Heart left ventricle (tissue), 16 donors: Measurements from ENCODE around the gene TAS2R1. TPM values are rescaled to one million over a fixed set of nuclear protein-coding genes. Genes with fewer than 3 reads are reported as not detected.

Experiments
- ATAC-seq, 4 donors: fragments of 200-7000 bp; cut with Tn5 transposase; one replicate each; pipeline ENCODE4 v1.9.1; 2020 to 2022; ENCODE audit warnings: moderate library complexity in 4 of 4, mild to moderate bottlenecking in 3 of 4, moderate number of reproducible peaks in 1 of 4
- DNase-seq, 5 donors: peaks; one replicate each; pipeline ENCODE4 v3.0.0-alpha.2; 2020
- H3K27ac ChIP-seq, 12 donors: fragments of 200-600 bp; sonication (generic) in 4 of 12; one replicate each; pipeline versions ENCODE4 v1.5.0 to v1.8.0; 2016 to 2022; ENCODE audit warnings: mild to moderate bottlenecking in 2 of 12
- H3K27me3 ChIP-seq, 9 donors: fragments of 200-600 bp; sonication (generic) in 2 of 9; one replicate each; pipeline versions ENCODE4 v1.5.1 to v1.8.0; 2016 to 2022; ENCODE audit warnings: mild to moderate bottlenecking in 3 of 9
- H3K36me3 ChIP-seq, 9 donors: fragments of 200-600 bp; sonication (generic) in 2 of 9; one replicate each; pipeline versions ENCODE4 v1.5.0 to v1.8.0; 2018 to 2022; ENCODE audit warnings: mild to moderate bottlenecking in 2 of 9
- H3K4me1 ChIP-seq, 12 donors: fragments of 200-600 bp; sonication (generic) in 4 of 12; one replicate each; pipeline versions ENCODE4 v1.5.0 to v1.8.0; 2016 to 2022; ENCODE audit warnings: mild to moderate bottlenecking in 3 of 12
- H3K4me3 ChIP-seq, 12 donors: fragments of 200-600 bp; sonication (generic) in 4 of 12; one replicate each; pipeline versions ENCODE4 v1.5.0 to v1.8.0; 2017 to 2022; ENCODE audit warnings: mild to moderate bottlenecking in 9 of 12, moderate library complexity in 4 of 12
- H3K9me3 ChIP-seq, 12 donors: fragments of 200-600 bp; sonication (generic) in 4 of 12; one replicate each; pipeline versions ENCODE4 v1.5.0 to v1.8.0; 2016 to 2022; ENCODE audit warnings: mild to moderate bottlenecking in 1 of 12
- CTCF ChIP-seq, 12 donors: fragments of 200-600 bp; sonication (generic) in 4 of 12; IDR thresholded peaks; one replicate each; pipeline versions ENCODE4 v1.5.0 to v1.8.0; 2018 to 2022; ENCODE audit warnings: antibody characterized with exemption in 12 of 12, mild to moderate bottlenecking in 5 of 12
- POLR2A ChIP-seq, 2 donors: fragments of 450-650 bp; IDR thresholded peaks; one replicate each; pipeline ENCODE4 v1.6.1; 2017; ENCODE audit warnings: antibody characterized with exemption in 2 of 2, mild to moderate bottlenecking in 2 of 2, moderate library complexity in 2 of 2
- WGBS, 4 donors: extraction: QIAGEN DNeasy Blood & Tissue Kit in 2 of 4; methylation state at CpG; one replicate each; pipeline versions ENCODE4 v1.1.5 to v1.1.7; 2013 to 2018; 5-methylcytosine and 5-hydroxymethylcytosine counted together
- intact Hi-C, 10 donors: fragments of 100-400 bp; cut with DNase I; formaldehyde crosslinking; loops; one replicate each; pipeline versions ENCODE4 v1.11.1 to v1.14.2; 2022
- polyA plus RNA-seq, 2 donors: library from polyadenylated mRNA; stranded (reverse); fragments of 200-250 nt; gene quantifications; one replicate each; pipeline ENCODE4 v1.2.3, GENCODE V29; 2013
- total RNA-seq, 9 donors: library from RNA; depleted of rRNA in 2 of 9; stranded (reverse); fragments of >200 nt in 2 of 9; fragmentation: NEBNext Ultra II Directional in 3 of 9; extraction: Animal tissue kit (Norgen Biotek cat#: 25700) in 3 of 9; gene quantifications; one replicate each; pipeline versions ENCODE4 v1.1.0 to v1.2.4, GENCODE V29; 2016 to 2023
- donor health status: ischemic (EF 13 %, LVEDD 7.1; RV severe dilation, severe dysfunction).
- donor health status: healthy with polysubstance abuse.
- donor health status: DM: no; HTN: yes; CAD: no.
- donor health status: DM: no; HTN: no; CAD: no.
- donor health status: ischemic (EF 25% LVEDD 6.9; RV normal size, moderate dysfunction).
- donor health status: ischemic (EF 25% LVEDD 5.7; RV mildly dilated, moderate dysfunction).
- donor health status: healthy.
- donor health status: DM: yes; HTN: yes; CAD: no.
- donor health status: ischemic (EF 35%, LVEDD 5.7; RV mildly dilated, moderate dysfunction).
- donor health status: nonischemic (EF 11% LVEDD 7.7; RV severe dilation, severe dysfunction).
- donor health status: DM: yes; HTN: yes; CAD: no.
- donor health status: PGD.
- donor health status: ischemic (EF 29% LVEDD 5.4; RV normal size, mild dysfunction).
- donor health status: nonischemic (EF 23%, LVEDD 6.1; RV moderate dilation, normal function).

TAS2R1 gene
- total and polyA plus RNA-seq, 11 donors = not detected

- Histone ChIP-seq H3K27ac (no peak overlapping the region), H3K4me3 (no peak overlapping the region), H3K4me1 (no peaks in the 10 kb centered on the region), H3K36me3 (no peaks in the 10 kb centered on the region), H3K27me3 (no peaks in the 10 kb centered on the region), H3K9me3 (peaks cover 0 to 44% (median 14%) of the 10 kb centered on the region in 12 donors)
- intact Hi-C loops = no loop called here
- no peak for ATAC-seq
- DNase-seq = no peak
- TF ChIP-seq POLR2A (IDR thresholded peaks at IDR 0.05) = no peak
- no peak for TF ChIP-seq CTCF (IDR thresholded peaks at IDR 0.05)
- WGBS, 4 donors = 69 to 81% (median 79%) methylated on average over 2 of the region's 2 CpGs
These were observed 2.3 kb upstream of the TAS2R1 start for GRCh38 chr5:9632495-9632894.

GRCh38 chr5:9627541-9627940 is 2.6 kb downstream of the TAS2R1 start:
- Histone ChIP-seq H3K4me1 (peaks cover 0 to 20% (median 4%) of the 10 kb centered on the region in 12 donors), H3K27ac (no peak overlapping the region), H3K4me3 (no peak overlapping the region), H3K36me3 (no peaks in the 10 kb centered on the region), H3K9me3 (no peaks in the 10 kb centered on the region), H3K27me3 (no peaks in the 10 kb centered on the region)
- WGBS, 4 donors = 55 to 68% (median 60%) methylated on average over 5 of the region's 5 CpGs
- DNase-seq = no peak
- no peak for ATAC-seq
- TF ChIP-seq POLR2A (IDR thresholded peaks at IDR 0.05) (no peak), CTCF (IDR thresholded peaks at IDR 0.05) (no peak)
- intact Hi-C loops = no loop called here

GRCh38 chr5:9626955-9627354 is 3.2 kb downstream of the TAS2R1 start:
- DNase-seq (no peak), ATAC-seq (peak in 1 of 4 donors; percentile 34)
- H3K4me3 ChIP-seq = no peak overlapping the region
- TF ChIP-seq POLR2A (IDR thresholded peaks at IDR 0.05) (no peak), CTCF (IDR thresholded peaks at IDR 0.05) (no peak)
- no peak overlapping the region for H3K27ac ChIP-seq
- intact Hi-C loops = no loop called here
- no peaks in the 10 kb centered on the region for H3K9me3 ChIP-seq
- no peaks in the 10 kb centered on the region for H3K27me3 ChIP-seq
- no peaks in the 10 kb centered on the region for H3K36me3 ChIP-seq
- peaks cover 0 to 26% (median 7%) of the 10 kb centered on the region in 12 donors for H3K4me1 ChIP-seq
- WGBS, 4 donors = 73 to 84% (median 78%) methylated on average over 6 of the region's 6 CpGs

- WGBS, 4 donors = 77 to 90% (median 83%) methylated on average over 2 of the region's 2 CpGs
- Histone ChIP-seq H3K4me3 (no peak overlapping the region), H3K4me1 (peaks cover 0 to 33% (median 15%) of the 10 kb centered on the region in 12 donors), H3K27ac (no peak overlapping the region), H3K36me3 (no peaks in the 10 kb centered on the region), H3K27me3 (no peaks in the 10 kb centered on the region), H3K9me3 (no peaks in the 10 kb centered on the region)
- no peak for DNase-seq
- intact Hi-C loops = no loop called here
- TF ChIP-seq CTCF (IDR thresholded peaks at IDR 0.05) (no peak), POLR2A (IDR thresholded peaks at IDR 0.05) (no peak)
- ATAC-seq = no peak
These were observed 4.4 kb downstream of the TAS2R1 start for GRCh38 chr5:9625731-9626130.
